Mammary epithelial cell (primary cell): ENCODE measurements around the gene TBC1D2B.

Experiments used
- CTCF ChIP-seq, 2 donors: IDR thresholded peaks in 1 of 2; conservative IDR thresholded peaks in 1 of 2; 2 replicates each; pipeline ENCODE4 v1.5.1; 2011 to 2012; ENCODE audit warnings: inconsistent platforms in 2 of 2, low read length in 2 of 2, mild to moderate bottlenecking in 2 of 2, control low read depth in 1 of 2, low read depth in 1 of 2; ENCODE audit not compliant: insufficient read depth in 1 of 2; ENCODE audit errors: extremely low read depth in 1 of 2
- EZH2 ChIP-seq: IDR thresholded peaks from 2 replicates; pipeline ENCODE4 v1.6.1; 2012; ENCODE audit warnings: low read length, inconsistent platforms, borderline replicate concordance

GRCh38 chr15:78035321-78035751 is 42.2 kb downstream of the TBC1D2B start:
- TF ChIP-seq CTCF (conservative IDR thresholded peaks at IDR 0.05 in 1 of 2, IDR thresholded peaks at IDR 0.05 in 1 of 2; ENCODE audit: extremely low read depth in 1 of 2, insufficient read depth in 1 of 2, low read depth in 1 of 2, low read length in 2 of 2) (no peak), EZH2 (no peak)
